Lower leg skin (tissue), 3 donors: ENCODE data around the gene LDLRAD3.

Source experiments
- POLR2A ChIP-seq, 2 donors: fragments of 450-650 bp; IDR thresholded peaks; one replicate each; pipeline ENCODE4 v1.6.1; 2016 to 2017; ENCODE audit warnings: antibody characterized with exemption in 2 of 2, mild to moderate bottlenecking in 1 of 2, moderate library complexity in 1 of 2
- TF ChIP-seq, protein P1 (sequence below), 3 donors: fragments of 450-650 bp; IDR thresholded peaks; one replicate each; pipeline ENCODE4 v1.5.1; 2016; ENCODE audit warnings: antibody characterized with exemption in 3 of 3, mild to moderate bottlenecking in 3 of 3, moderate library complexity in 2 of 3

DNA sequence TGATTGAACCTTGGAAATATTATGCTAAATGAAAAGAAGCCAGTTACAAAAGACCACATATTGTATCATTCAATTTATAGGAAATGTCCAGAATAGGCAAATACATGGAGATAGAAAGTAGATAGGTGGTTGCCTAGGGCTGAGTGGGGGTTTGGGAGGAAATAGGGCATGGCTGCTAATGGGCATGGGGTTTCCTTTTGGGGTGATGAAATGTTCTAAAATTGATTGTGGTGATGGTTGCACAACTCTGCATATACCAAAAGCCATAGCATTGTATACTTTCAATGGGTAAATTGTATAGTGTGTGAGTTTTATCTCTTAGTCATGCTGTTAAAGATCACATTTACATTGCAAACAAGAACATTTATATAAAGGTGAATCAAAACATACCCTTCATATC, 48.7 kb downstream of the LDLRAD3 start:
- TF ChIP-seq, protein P1, sequence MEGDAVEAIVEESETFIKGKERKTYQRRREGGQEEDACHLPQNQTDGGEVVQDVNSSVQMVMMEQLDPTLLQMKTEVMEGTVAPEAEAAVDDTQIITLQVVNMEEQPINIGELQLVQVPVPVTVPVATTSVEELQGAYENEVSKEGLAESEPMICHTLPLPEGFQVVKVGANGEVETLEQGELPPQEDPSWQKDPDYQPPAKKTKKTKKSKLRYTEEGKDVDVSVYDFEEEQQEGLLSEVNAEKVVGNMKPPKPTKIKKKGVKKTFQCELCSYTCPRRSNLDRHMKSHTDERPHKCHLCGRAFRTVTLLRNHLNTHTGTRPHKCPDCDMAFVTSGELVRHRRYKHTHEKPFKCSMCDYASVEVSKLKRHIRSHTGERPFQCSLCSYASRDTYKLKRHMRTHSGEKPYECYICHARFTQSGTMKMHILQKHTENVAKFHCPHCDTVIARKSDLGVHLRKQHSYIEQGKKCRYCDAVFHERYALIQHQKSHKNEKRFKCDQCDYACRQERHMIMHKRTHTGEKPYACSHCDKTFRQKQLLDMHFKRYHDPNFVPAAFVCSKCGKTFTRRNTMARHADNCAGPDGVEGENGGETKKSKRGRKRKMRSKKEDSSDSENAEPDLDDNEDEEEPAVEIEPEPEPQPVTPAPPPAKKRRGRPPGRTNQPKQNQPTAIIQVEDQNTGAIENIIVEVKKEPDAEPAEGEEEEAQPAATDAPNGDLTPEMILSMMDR (IDR thresholded peaks at IDR 0.05), result no peak
- TF ChIP-seq POLR2A (IDR thresholded peaks at IDR 0.05), result no peak
